ENCODE measurements around the gene PTPRD. TPM values are rescaled to one million over a fixed set of nuclear protein-coding genes. Genes with fewer than 3 reads are reported as not detected.

Gene PTPRD
- polyA plus RNA-seq, 1 donor from 2014 or later: not detected

DNA sequence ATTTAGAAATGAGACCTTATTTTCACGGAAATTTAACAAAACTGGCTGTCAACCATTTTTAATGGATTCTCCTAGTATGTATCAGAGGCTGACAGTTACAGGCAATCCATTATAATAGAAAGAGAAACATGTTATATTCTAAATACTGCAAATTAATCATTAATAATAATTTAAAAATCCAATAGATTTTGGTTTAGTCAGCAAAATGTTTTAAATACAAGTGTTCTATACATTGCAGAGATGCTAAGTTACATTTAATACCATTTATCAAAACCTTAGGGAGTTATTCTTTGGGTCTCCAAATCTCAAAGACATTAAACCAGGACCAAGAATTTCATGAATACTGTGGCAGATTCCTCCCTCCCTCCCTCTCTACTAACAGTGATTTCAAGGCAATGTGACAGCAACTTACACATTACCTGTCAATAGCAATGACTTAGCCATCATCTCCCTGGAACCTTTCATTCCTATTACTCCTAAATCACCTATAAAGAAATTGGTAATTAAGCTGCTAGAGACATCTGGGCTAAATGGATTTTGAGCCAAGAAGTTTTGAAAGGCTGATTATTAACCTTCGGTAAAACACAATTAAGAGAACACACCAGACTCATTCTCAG lies 2044.7 kb downstream of the PTPRD start:
- no peak overlapping the region for H3K4me3 Mint-ChIP-seq
- no peaks in the 10 kb centered on the region for H3K36me3 Mint-ChIP-seq

DNA sequence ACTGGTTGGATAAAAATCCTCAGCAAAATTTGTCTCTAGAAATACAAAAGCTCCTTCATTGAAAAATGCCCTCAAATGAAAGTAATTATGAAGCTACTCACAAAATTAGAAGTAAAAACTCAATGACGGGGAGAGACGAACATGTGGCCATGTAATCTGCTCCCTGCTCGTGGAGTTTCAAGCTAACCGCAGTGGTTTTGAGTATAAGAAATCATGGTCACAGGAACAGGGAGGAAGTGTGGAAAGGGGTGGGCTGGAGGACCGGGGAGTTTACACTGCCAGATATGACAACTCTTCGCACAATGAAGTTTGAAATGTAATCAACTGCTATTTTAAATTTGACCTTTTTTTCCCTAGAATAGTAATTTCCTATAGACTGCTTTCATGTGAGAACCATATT lies 2047.8 kb downstream of the PTPRD start:
- H3K36me3 Mint-ChIP-seq: no peaks in the 10 kb centered on the region
- no peaks in the 10 kb centered on the region for H3K9me3 Mint-ChIP-seq
- peaks cover 0 to 3% (median 0%) of the 10 kb centered on the region in 3 donors for H3K4me1 Mint-ChIP-seq
- no peak overlapping the region for H3K27ac Mint-ChIP-seq
- H3K27me3 Mint-ChIP-seq: no peaks in the 10 kb centered on the region
- H3K4me3 Mint-ChIP-seq: no peak overlapping the region

More for the DNA sequence above, 2044.7 kb downstream of the PTPRD start:
- no peak overlapping the region for H3K27ac Mint-ChIP-seq
- peaks cover 0 to 3% (median 0%) of the 10 kb centered on the region in 3 donors for H3K4me1 Mint-ChIP-seq
- no peaks in the 10 kb centered on the region for H3K9me3 Mint-ChIP-seq
- H3K27me3 Mint-ChIP-seq: no peaks in the 10 kb centered on the region

DNA sequence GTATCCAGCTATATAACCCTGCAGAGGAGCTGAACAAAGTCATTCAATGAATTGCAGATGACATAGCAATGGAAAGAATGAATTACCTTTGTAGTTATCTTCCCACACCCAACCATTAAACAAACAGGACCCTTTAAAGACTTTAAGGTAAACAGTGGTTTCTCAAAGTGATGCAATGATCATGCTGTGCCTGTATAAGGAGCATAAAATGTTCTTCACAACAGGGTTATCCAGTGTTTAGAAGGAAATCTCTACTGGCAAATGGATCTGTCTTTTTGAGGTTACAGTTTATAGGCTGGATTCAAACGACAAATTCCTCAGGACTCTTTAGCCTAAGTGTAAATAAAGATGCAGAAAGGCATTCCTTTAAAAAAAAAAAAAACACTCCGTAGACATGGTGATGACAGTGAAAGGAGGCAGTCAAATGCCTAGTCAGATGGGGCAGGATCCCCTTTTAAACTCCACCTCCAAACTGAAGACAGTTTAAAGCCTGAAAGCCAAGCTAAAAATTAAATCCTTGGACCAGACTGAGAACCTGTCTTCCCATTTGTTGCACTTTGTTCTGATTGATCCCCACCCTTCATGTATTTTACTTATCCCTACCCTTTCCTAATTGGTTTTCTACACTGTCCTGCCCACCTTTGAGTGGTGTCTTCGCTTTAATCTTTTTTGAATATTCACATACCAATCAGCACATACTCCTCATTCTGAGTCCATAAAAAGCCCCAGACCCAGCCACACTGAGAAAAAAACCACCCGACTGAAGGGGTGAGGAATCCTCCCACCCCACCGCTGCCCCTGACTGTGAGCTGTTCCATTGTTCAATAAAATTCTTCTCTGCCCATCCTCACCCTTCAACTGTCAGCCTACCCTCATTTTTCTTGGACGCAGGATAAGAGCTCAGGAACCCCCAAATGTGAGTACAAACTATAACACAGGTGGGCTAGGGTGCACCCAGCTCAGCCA lies 2052.0 kb downstream of the PTPRD start:
- Mint-ChIP-seq H3K36me3 (no peaks in the 10 kb centered on the region), H3K27ac (no peak overlapping the region), H3K4me1 (peaks cover 0 to 3% (median 0%) of the 10 kb centered on the region in 3 donors), H3K27me3 (no peaks in the 10 kb centered on the region), H3K4me3 (no peak overlapping the region), H3K9me3 (no peaks in the 10 kb centered on the region)

DNA sequence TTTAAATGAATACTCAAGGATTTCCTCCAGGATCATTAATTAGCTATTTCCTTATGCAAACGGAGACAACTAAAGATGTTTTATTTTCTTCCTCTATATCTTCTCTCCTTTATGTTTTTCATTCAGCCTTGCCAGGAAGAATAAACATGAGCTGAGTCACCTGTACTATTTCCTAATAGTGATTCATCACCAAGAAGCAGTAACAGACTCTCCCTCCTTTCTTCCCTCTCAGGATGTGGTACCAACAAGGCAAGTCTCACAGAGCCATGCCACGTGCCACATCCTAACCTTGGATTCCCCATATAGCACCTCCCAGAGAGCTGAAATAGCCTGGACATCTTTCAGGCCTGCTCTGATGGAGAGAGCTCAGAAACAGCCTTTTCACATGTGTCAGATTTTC lies 2054.6 kb downstream of the PTPRD start:
- no peak overlapping the region for H3K27ac Mint-ChIP-seq
- no peak overlapping the region for H3K4me3 Mint-ChIP-seq
- H3K36me3 Mint-ChIP-seq: no peaks in the 10 kb centered on the region
- no peaks in the 10 kb centered on the region for H3K4me1 Mint-ChIP-seq
- H3K27me3 Mint-ChIP-seq: no peaks in the 10 kb centered on the region
- no peaks in the 10 kb centered on the region for H3K9me3 Mint-ChIP-seq

DNA sequence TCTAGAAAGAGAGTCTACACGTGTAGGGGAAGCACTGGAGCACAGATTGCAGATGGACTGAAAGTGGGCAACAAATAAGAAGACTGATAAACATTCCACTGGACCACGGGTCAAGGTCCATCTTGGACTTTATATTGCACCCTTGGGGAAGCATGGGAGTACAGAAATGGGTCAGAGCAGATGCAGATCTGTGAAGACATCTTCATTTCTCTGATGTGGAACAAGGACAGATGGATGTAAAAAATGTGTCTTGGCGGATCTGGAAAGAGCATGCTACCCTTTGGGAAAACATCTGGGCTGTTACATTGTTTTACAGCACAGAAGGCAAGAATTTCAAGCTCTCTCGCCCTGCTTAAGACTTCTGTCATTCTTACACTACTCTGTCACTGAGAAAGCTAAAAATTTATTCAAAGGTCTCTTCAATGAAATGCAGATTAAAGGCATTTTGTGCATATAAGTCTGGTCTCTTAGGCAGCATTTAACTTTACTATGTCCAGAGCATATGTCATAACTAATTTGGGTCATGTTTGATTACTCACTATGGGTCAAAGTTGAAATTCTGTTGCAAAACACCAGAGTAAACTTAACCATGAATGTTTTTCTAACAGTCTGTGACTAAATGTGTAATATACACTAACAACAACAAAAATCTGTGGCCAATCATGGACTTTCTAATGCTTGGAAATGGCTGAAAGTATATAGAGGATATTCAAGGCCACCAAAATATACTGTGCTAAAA lies 2056.9 kb downstream of the PTPRD start:
- Mint-ChIP-seq H3K36me3 (no peaks in the 10 kb centered on the region), H3K27ac (no peak overlapping the region), H3K4me1 (no peaks in the 10 kb centered on the region), H3K9me3 (no peaks in the 10 kb centered on the region), H3K4me3 (no peak overlapping the region), H3K27me3 (no peaks in the 10 kb centered on the region)

DNA sequence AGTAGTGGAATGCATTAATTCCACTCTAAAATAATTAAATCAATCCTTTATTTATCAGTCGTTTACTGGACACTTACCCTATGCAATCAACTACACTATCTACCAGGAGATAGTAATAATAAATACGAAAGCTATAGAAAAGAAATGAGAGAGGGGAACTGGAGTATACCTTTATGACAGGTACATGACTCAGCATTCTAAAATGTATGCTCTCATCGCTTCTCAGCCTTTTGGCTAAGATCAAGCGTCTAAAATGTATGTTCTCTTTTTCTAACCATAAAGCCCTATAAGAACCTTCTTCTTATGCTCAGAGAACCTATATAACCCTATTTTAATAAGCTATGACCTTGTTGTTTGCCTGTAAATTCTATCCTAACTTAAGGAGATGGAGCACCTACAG lies 2059.4 kb downstream of the PTPRD start:
- H3K4me1 Mint-ChIP-seq: no peaks in the 10 kb centered on the region
- H3K27me3 Mint-ChIP-seq: no peaks in the 10 kb centered on the region
- no peaks in the 10 kb centered on the region for H3K9me3 Mint-ChIP-seq
- H3K4me3 Mint-ChIP-seq: no peak overlapping the region
- H3K27ac Mint-ChIP-seq: no peak overlapping the region
- no peaks in the 10 kb centered on the region for H3K36me3 Mint-ChIP-seq

DNA sequence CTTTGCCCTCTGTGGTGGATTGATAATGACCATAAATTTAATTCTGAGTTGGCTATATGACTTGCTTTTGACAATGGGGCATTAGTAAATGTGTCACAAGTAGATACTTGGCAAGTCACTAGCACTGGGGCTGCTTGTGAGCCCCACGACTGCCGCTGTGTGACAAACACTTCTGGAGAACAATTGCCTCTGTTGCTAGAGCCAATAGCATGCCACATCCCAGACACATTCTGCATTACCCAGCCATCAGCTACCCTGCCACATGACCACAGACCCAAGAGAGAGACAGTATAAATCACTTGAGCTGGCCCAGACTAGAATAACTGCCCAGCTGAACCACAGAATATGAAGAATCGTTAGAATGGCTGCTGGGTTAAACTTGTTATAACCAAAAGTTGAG lies 2060.1 kb downstream of the PTPRD start:
- Mint-ChIP-seq H3K27me3 (no peaks in the 10 kb centered on the region), H3K9me3 (no peaks in the 10 kb centered on the region), H3K27ac (no peak overlapping the region), H3K4me3 (no peak overlapping the region), H3K4me1 (no peaks in the 10 kb centered on the region), H3K36me3 (no peaks in the 10 kb centered on the region)

DNA sequence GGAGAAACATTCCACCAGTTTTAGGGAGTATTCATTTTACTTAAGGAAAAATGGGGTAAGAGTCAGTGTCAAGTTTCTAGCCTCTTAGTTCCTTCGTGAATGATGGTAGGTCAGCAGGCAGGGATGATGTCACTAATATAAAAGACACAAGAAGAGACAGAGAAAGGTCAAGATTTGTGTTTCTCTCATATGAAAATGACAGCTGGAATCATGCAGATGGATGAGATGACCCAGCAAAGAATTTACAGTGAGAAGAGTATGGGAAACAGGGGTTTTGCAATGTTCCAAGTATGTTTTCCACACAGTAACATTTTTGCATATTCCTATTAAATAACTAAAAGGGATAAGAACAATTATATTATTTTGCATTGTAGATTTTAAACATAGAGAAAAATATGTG lies 2063.6 kb downstream of the PTPRD start:
- Mint-ChIP-seq H3K9me3 (no peaks in the 10 kb centered on the region), H3K27me3 (no peaks in the 10 kb centered on the region), H3K27ac (no peak overlapping the region), H3K4me1 (no peaks in the 10 kb centered on the region), H3K36me3 (no peaks in the 10 kb centered on the region), H3K4me3 (no peak overlapping the region)

DNA sequence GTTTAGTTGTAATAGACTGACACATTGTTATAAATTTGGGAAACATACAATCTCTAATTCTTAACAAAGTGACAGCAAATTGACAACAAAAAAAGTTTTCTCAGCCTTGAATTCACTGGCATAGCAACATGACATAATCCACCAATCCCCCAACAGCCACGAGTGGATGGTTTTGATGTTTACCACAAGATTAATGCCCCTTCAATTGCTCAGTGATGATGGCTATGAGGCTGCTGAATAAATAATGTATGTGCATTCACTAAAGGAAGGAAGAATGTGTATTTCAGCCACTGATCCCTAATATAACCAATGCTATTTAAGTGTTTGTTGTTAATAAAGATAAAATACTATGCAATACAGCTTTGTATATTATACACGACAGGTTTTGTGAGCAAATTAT lies 2069.6 kb downstream of the PTPRD start:
- H3K27ac Mint-ChIP-seq: no peak overlapping the region
- no peaks in the 10 kb centered on the region for H3K27me3 Mint-ChIP-seq
- H3K9me3 Mint-ChIP-seq: peaks cover 0 to 3% (median 0%) of the 10 kb centered on the region in 3 donors
- no peak overlapping the region for H3K4me3 Mint-ChIP-seq
- H3K36me3 Mint-ChIP-seq: no peaks in the 10 kb centered on the region
- H3K4me1 Mint-ChIP-seq: no peaks in the 10 kb centered on the region

DNA sequence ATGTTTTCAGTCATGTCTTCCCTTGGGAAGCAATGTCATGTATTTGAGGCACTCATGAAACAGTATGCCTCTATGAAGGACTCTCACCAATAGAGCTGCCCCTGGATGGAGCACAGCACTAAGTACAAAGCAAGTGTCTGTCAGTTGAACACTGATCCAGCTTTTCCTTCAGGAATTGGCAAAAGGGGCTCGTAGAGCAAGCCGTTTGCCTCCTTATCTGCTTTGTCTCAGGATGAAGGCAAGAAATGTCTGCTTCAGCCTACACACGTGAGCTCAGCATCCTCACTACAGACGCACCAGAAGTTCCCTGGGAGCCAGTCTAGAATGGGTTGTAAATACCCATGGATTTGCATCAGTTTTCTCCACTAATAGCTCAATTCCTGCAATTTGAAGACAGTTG lies 2070.3 kb downstream of the PTPRD start:
- peaks cover 0 to 3% (median 0%) of the 10 kb centered on the region in 3 donors for H3K9me3 Mint-ChIP-seq
- no peak overlapping the region for H3K4me3 Mint-ChIP-seq
- no peaks in the 10 kb centered on the region for H3K36me3 Mint-ChIP-seq
- no peaks in the 10 kb centered on the region for H3K4me1 Mint-ChIP-seq
- H3K27me3 Mint-ChIP-seq: no peaks in the 10 kb centered on the region
- H3K27ac Mint-ChIP-seq: no peak overlapping the region

DNA sequence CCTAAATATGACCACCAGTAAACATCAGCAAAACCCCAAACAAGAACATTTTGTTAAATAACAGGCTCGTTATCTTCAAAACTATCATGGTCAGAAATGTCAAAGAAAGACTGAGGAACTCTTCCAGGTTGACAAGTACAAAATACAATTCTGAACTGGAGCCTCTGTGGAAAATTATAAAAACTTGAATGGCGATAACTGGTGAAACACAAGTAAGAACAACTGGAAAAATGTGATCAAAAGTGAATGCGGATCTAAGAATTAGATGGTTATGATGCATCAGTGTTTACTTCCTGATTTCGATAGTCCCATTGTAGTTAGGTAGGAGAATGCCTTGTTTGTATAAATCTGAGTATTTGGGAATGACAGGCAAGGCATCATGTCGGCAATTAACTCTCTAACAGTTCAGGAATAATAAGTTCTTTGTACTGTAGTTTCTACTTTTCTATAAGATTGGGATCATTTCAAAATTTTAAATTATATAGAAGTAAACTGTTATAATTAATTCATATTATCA lies 2073.1 kb downstream of the PTPRD start:
- H3K4me3 Mint-ChIP-seq: no peak overlapping the region
- H3K4me1 Mint-ChIP-seq: no peaks in the 10 kb centered on the region
- H3K9me3 Mint-ChIP-seq: peaks cover 0 to 3% (median 0%) of the 10 kb centered on the region in 3 donors
- no peak overlapping the region for H3K27ac Mint-ChIP-seq
- H3K36me3 Mint-ChIP-seq: no peaks in the 10 kb centered on the region
- H3K27me3 Mint-ChIP-seq: no peaks in the 10 kb centered on the region

DNA sequence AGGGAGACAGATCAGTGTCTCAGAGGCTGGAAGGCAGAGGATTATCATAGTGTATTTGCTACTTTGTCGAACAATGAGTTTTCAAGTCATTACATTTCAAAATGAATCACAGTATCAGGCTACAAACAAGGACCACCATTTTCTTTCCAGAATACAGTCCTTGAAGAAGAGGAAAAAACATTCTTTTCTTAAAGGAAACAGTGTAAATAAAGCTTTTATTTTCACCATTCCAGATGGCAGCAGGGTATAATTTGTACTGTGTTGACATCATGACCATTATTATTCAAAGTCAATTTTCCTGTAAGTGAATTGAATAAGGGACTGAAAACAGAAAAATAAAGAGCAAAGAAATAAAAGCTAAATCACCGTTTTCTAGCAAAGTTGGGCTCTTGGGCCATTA lies 2076.0 kb downstream of the PTPRD start:
- Mint-ChIP-seq H3K27ac (no peak overlapping the region), H3K36me3 (no peaks in the 10 kb centered on the region), H3K27me3 (no peaks in the 10 kb centered on the region), H3K9me3 (peaks cover 0 to 3% (median 0%) of the 10 kb centered on the region in 3 donors), H3K4me1 (no peaks in the 10 kb centered on the region), H3K4me3 (no peak overlapping the region)

DNA sequence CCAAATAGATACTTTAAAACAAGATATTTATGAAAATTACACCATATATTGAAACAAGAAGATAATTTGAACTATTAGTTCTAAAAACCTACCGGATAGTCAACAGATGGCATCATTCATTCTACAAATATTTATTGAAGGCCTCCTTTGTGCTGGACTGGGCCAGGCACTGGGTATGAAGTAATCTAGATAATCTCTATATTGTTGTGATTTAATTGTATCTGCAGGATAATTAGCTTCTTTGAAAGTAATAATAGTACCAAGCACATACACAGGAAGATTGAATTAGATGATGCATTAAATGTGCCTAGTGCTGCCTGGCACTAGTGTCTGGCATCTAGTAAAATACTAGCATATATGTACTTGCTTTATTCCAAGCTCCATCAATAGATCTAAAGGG lies 2078.0 kb downstream of the PTPRD start:
- H3K4me3 Mint-ChIP-seq: no peak overlapping the region
- peaks cover 2% of the 10 kb centered on the region for H3K27me3 Mint-ChIP-seq
- peaks cover 0 to 3% (median 0%) of the 10 kb centered on the region in 3 donors for H3K9me3 Mint-ChIP-seq
- H3K27ac Mint-ChIP-seq: no peak overlapping the region
- H3K4me1 Mint-ChIP-seq: no peaks in the 10 kb centered on the region
- H3K36me3 Mint-ChIP-seq: no peaks in the 10 kb centered on the region

DNA sequence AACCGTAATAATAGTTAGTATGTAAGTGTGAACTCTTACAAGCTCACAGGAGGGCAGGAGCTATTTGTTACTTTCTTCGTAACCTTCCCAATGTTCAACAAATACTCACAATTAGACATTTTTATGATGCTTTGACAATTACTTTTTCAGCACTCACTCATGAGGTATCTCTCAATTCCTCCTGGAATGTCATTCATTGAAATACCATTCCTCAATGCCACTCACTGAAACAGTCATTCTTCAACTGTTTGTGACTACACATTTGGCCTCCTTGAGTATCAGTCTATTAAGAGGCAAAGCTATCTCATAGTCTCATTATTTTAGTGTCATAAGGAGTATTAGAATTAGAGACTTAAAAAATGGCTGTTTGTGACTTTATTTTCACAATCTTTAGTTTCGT lies 2079.1 kb downstream of the PTPRD start:
- Mint-ChIP-seq H3K27me3 (peaks cover 2% of the 10 kb centered on the region), H3K4me1 (no peaks in the 10 kb centered on the region), H3K27ac (no peak overlapping the region), H3K36me3 (no peaks in the 10 kb centered on the region), H3K9me3 (peaks cover 0 to 1% (median 0%) of the 10 kb centered on the region in 3 donors), H3K4me3 (no peak overlapping the region)

DNA sequence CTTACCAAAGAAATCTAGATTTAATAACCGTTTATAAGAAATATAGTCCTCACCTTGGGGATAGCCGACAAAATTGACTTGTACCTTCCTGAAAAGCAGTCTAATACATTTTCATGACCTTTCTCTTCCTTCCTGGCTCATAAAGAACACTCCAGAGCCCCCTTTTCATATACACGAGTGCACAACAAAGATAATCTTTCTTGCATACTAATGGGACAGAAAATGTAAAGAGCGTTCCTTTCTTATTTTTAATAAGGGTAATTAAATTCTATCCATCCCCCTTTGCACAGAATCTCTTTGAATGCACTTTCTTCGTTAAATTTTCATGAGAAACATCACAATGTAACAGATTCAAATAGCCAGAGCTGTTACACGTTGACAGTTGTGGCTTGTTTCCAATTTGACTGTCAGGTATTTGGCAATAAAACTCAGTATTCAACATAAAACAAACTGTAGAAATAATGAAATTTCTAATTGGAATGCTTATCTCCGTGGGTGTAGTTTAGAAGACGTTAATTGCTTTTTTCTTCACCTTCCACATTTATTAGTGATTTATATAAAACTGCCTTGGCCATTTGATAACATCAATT lies 2080.9 kb downstream of the PTPRD start:
- Mint-ChIP-seq H3K4me1 (no peaks in the 10 kb centered on the region), H3K9me3 (no peaks in the 10 kb centered on the region), H3K36me3 (no peaks in the 10 kb centered on the region), H3K4me3 (no peak overlapping the region), H3K27ac (no peak overlapping the region), H3K27me3 (peaks cover 2% of the 10 kb centered on the region)
